ENCODE results near the gene DPY19L1.
A peak's percentile ranks its signal among the peaks of the same experiment; 100 is the strongest.
"Not testable (repeated sequence)": the region's sequence is repeated elsewhere in the genome, so short reads cannot be mapped to it uniquely, and the experiment has no call there.

Gene DPY19L1

DNA sequence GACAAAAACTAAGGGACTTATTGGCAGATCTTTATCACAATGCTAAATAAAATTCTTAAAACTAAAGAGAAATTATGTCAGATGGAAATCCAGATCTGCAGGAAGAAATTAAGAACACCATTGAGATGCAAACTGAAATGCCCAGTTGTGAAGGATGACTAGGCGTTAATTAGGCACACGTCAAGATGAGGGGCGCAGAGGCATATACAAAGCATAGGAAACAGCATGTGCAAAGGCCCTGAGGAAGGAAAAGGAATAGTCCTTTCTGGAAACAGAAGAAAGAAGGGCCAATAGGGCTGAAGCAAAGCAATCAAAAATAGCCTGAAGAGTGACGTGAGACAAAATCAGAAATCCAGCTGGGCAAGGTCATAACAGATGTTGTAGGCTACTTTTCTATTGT lies 53.1 kb downstream of the DPY19L1 start:
- DNase-seq = not testable (repeated sequence)

- DNase-seq = no peak
Observed at GRCh38 chr7:34982371-34983019, 54.8 kb downstream of the DPY19L1 start.

DNA sequence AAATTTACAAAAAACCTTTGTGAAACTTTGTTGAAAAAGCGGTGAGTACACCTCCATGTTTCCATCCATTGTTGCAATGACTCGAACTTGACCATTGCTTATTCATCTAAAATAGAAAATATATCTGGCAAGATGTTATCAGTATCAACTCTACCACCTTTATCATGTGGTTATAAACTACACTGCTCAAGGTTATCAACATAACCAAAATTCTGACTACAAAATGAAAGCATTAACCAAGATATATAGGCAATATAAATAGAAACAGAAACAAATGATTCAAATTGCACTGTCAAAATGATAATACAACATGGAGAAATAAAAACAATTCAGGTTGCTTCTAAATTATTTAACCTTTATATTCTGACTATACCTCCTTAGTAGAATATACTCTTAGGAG lies 58.2 kb downstream of the DPY19L1 start:
- not testable (repeated sequence) for DNase-seq

- DNase-seq = no peak
Observed at GRCh38 chr7:34973400-34973760, 63.9 kb downstream of the DPY19L1 start.

GRCh38 chr7:34972739-34973399 lies 64.4 kb downstream of the DPY19L1 start:
- not testable (repeated sequence) for DNase-seq

DNA sequence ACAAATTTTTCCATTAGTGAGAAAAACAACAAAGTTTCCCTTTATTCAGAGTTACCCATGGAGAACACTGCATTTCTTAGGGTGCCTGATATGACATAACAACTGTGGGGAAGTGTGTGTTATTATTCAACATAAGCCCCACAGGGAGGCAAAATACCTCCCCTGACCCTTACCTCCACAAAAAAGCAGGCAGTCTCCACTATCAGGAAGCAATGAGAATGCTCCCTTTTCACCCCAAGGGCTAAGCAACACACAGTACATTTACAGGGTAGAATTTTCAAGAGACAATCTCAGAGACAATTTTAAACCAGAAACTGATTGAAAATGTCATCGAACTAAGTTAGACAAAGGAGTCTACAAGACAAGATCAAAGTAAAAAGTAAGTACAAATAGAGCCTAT lies 69.5 kb downstream of the DPY19L1 start:
- not testable (repeated sequence) for DNase-seq

- not testable (repeated sequence) for DNase-seq
Observed at GRCh38 chr7:34966504-34966903, 70.8 kb downstream of the DPY19L1 start.

- DNase-seq = no peak
Observed at GRCh38 chr7:34958021-34958420, 79.3 kb downstream of the DPY19L1 start.

DNA sequence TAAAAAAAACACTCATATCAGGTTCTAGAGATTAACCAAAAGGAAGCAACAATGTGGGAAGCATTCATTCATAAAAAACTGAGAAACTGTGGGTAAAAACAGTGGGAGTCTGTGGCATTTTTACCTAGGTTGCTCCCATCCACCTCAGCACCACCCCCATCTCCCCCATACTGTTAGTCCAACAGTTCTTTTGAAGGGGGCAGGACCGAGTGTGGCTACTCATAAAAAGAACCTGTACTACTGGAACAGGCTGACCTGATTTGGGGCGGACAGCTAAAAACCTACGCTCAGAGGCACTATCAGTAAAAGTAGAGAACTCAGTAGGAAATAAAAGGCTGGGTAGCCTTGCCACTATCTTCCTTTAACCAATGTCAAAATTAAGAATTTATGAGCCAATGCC lies 84.5 kb downstream of the DPY19L1 start:
- no peak for DNase-seq

DNA sequence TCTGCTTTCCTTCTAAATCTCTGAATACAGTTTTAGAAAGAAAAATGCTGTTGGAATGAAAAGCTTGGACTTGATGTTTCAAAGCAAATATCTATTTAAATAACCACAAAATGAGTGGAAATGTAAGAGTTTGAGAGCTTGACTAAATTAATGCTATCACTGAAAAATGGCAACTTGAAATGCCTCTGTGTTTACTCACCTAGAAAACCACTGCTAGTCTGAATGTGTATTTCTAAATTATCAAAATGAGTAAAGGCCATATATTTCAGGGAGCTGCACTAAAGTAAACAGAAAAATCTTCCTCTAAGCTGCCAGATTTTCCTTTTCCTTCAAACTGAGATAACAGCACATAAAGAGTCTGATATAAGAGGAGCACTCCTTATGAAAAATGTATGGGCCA lies 87.9 kb downstream of the DPY19L1 start:
- no peak for DNase-seq

- not testable (repeated sequence) for DNase-seq
Observed at GRCh38 chr7:34947427-34947826, 89.9 kb downstream of the DPY19L1 start.

DNA sequence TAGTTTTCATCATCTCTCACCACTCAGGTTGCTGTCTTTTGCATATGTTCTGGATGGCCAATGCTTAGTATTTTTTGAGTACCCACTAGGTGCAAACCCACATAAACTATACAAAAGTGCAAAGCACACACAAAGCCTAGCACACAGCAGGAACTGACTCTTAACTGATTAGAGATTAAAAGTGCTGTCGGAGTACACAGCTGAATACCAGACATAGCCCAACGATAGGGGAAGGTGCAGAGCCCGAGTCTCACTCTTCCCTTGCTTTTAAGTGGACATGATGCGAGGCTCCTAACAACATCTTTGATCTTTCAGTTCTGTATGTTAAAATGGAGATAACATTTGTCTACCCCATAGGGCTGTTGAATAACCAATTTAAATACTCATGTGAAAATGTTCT lies 90.8 kb downstream of the DPY19L1 start:
- no peak for DNase-seq

DNA sequence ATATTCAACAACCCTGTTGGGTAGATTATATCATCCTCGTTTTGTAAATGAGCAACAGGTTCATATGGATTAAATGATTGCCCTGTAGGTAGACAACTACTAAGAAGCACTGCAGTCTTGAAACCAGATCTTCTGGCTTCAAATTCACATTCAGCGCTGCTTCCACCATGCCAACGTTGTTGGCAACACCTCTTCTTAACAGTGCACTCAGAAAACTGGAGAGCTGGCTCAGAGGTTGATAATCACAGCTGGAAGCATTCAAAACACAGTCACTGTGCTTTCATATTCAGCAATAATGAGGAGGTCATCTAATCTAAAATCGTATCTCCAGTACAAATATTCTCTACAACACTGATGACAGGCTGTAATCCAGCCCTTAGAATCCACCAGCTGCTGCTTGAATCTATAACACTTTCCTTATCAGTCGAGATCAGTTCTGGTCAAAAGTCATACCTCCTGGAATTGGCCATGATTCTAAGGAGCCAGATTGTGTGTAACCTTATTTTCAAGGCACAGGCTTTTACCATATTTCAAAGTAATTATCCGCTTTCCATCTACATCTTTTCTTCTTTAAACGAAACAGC lies 91.3 kb downstream of the DPY19L1 start:
- DNase-seq = not testable (repeated sequence)

DNA sequence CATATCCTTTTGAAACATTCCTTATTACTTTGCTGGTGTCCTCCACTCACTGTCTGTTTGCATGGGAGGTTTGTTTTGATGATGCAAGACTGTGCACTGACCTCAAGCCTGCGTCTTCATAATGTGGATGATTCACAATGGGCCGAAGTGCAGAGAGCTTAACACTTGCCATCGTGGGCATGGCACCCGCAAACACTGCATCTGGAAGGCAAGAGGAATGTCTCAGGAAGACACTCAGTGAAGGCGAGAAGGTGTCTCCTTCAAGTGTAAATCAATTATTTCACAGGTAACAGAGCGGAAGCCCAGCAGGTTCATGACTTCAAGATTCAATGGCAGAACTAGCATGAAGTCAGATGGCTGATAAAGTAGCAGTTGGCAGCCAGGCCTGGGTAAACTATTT lies 98.1 kb downstream of the DPY19L1 start:
- no peak for DNase-seq

DNA sequence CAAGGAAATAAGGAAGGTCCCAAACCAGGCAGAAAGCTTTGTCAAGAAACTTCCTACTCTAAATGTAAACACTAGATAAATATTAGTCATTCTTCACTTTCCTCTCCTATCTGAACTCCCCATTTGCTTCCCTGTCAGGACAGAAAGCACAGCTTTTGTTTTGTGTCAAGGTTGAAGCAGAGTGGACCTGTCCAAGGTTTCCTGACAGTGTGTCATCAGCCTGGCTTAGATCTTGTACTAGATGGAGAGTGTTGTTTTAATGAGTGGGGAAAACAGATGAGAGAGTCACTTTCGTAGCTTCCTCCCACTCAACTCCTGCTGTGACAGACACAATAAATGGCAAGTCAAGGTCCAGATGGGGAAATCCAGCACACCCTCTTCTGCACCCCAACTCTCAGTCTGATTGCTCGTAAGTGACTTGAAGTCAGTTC lies 101.5 kb downstream of the DPY19L1 start:
- DNase-seq = not testable (repeated sequence)

GRCh38 chr7:34931739-34932138 lies 105.5 kb downstream of the DPY19L1 start:
- DNase-seq = no peak

- DNase-seq = not testable (repeated sequence)
Observed at GRCh38 chr7:34929783-34930182, 107.5 kb downstream of the DPY19L1 start.

- DNase-seq = no peak
Observed at GRCh38 chr7:34928560-34928959, 108.7 kb downstream of the DPY19L1 start.

- peak in 2 of 4 experiments; percentile 0 to 9 for DNase-seq
Observed at GRCh38 chr7:34928052-34928451, 109.2 kb downstream of the DPY19L1 start.

GRCh38 chr7:34920470-34920869 lies 116.8 kb downstream of the DPY19L1 start:
- not testable (repeated sequence) for DNase-seq

DNA sequence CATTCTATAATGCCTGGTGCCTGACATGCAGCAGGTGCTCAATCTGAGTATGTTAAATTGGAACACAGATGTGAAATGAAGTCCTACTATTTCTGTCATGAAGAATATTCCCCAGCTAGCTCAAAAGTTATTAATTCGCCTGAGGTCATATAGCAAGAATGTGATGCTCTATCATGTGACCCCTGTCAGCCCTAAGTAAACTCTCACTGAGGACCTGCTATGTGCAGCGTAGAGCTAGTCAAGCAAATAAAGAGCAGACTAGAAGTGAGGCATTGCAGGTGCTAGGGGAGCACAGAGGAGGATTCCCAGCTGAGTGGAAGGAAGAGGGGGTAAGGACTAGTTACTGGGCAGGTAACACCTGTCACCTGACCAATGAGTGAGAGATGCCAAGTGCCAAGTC lies 118.2 kb downstream of the DPY19L1 start:
- not testable (repeated sequence) for DNase-seq

- not testable (repeated sequence) for DNase-seq
Observed at GRCh38 chr7:34918198-34918861, 119.0 kb downstream of the DPY19L1 start.

DNA sequence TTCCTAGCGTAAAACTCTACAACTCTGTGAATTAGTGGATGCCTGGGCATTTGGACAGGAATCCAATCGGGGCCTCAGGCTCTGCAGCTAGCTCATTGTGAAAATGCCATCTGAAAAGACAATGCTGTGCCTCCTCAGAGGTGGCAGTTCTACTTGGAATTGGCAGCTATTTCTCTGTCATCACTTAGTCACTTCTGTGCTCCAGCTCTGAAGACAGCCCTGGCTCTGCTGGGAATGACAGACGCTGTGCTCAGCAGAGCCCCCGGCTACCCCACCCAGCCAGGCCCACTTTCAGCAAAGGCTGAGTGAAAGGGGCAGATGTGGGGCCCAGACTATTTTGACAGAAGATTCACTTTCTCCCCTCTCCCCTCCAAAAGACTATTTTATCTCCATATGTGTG lies 119.8 kb downstream of the DPY19L1 start:
- not testable (repeated sequence) for DNase-seq

GRCh38 chr7:34916267-34916666 lies 121.0 kb downstream of the DPY19L1 start:
- no peak for DNase-seq

Data from activated naive CD4-positive, alpha-beta T cell (primary cell).